HEK293T (cell line): ENCODE data around the gene OR2Z1.

Experiments
- BHLHE40 ChIP-seq: fragments of 450-650 bp; IDR thresholded peaks from 2 replicates; pipeline ENCODE4 v1.6.1; 2016; ENCODE audit warnings: mild to moderate bottlenecking, moderate library complexity, borderline replicate concordance
- L3MBTL2 ChIP-seq: fragments of 450-650 bp; conservative IDR thresholded peaks from 2 replicates; pipeline ENCODE4 v1.6.1; 2016; ENCODE audit warnings: mild to moderate bottlenecking
- LEF1 ChIP-seq: fragments of 450-650 bp; IDR thresholded peaks from 2 replicates; pipeline ENCODE4 v1.6.1; 2017; ENCODE audit warnings: mild to moderate bottlenecking, borderline replicate concordance
- SP1 ChIP-seq: fragments of 450-650 bp; IDR thresholded peaks from 2 replicates; pipeline ENCODE4 v1.6.1; 2017
- SUZ12 ChIP-seq: fragments of 450-650 bp; IDR thresholded peaks from 2 replicates; pipeline ENCODE4 v1.6.1; 2016; ENCODE audit warnings: mild to moderate bottlenecking
- TARDBP ChIP-seq: fragments of 450-650 bp; IDR thresholded peaks from 2 replicates; pipeline ENCODE4 v1.6.1; 2016

DNA sequence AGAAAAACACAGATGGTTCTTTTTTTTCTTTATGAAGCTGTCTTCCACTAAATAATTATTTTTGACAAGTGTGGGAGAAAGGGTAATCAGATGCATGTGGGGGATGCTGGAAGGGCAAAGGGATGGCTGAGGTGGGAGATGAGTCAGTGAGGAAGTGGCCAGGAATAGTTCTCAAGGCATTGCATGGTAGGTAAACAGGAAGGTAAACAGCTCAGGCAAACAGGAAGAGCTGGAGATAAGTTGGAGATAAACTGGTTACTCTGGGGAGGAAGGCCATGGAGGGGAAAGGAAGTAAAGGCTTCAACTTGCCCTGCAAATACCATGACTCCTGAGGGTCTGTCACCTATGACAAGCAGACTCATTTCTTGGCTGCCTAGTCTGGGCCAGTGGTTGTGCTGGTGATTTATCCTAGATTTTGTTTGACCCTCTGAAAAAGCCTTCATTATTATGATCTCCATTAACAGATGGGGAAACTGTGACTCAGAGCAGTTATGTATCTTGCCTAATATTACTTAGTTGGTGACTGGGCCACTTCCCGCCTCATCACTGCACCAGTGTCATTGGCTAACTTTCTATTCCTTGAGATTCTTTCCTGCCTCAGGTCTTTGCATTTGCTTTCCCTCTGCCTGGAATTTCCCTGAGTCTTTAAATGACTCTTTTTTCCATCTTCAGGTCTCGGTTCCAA, 39.9 kb upstream of the OR2Z1 start:
- TF ChIP-seq L3MBTL2: no peak
- TF ChIP-seq SP1: no peak
- TF ChIP-seq SUZ12: no peak
- TF ChIP-seq LEF1: no peak
- no peak for TF ChIP-seq TARDBP
- TF ChIP-seq BHLHE40: no peak
